Non-pigmented ciliary epithelial cell (primary cell): ENCODE measurements around the gene ENTPD8.

Experiments used
- DNase-seq: peaks from one replicate; pipeline ENCODE4 v3.0.0-alpha.2; 2010; ENCODE audit warnings: low read depth

Gene ENTPD8

GRCh38 chr9:137430723-137431415 lies 10.3 kb downstream of the ENTPD8 start:
- no peak for DNase-seq

GRCh38 chr9:137429974-137430722 lies 11.0 kb downstream of the ENTPD8 start:
- DNase-seq: no peak

- no peak for DNase-seq
Observed at GRCh38 chr9:137429546-137429890, 11.6 kb downstream of the ENTPD8 start.

GRCh38 chr9:137428841-137429545 lies 12.2 kb downstream of the ENTPD8 start:
- no peak for DNase-seq

- DNase-seq: no peak
Observed at GRCh38 chr9:137428311-137428630, 12.9 kb downstream of the ENTPD8 start.

GRCh38 chr9:137427454-137428310 lies 13.5 kb downstream of the ENTPD8 start:
- DNase-seq: no peak

- DNase-seq: no peak
Observed at GRCh38 chr9:137426018-137426681, 15.0 kb downstream of the ENTPD8 start.

- no peak for DNase-seq
Observed at GRCh38 chr9:137423514-137424291, 17.5 kb downstream of the ENTPD8 start.

- DNase-seq: no peak
Observed at GRCh38 chr9:137422604-137423513, 18.3 kb downstream of the ENTPD8 start, which contains the start of the genes EXD3 and NOXA1. Gene EXD3 (minus strand): TSS chr9:137423162. CDS start chr9:137395357, 27,805 bp downstream. Gene NOXA1 (plus strand): TSS chr9:137423393. CDS start chr9:137423530, 137 bp downstream.

- DNase-seq: no peak
Observed at GRCh38 chr9:137421838-137422603, 19.1 kb downstream of the ENTPD8 start.

- DNase-seq: no peak
Observed at GRCh38 chr9:137417161-137418021, 23.8 kb downstream of the ENTPD8 start.

GRCh38 chr9:137416563-137417151 lies 24.5 kb downstream of the ENTPD8 start:
- DNase-seq: no peak

- DNase-seq: no peak
Observed at GRCh38 chr9:137416006-137416562, 25.1 kb downstream of the ENTPD8 start.

- no peak for DNase-seq
Observed at GRCh38 chr9:137415451-137415850, 25.7 kb downstream of the ENTPD8 start.

- DNase-seq: no peak
Observed at GRCh38 chr9:137412431-137412830, 28.7 kb downstream of the ENTPD8 start.

GRCh38 chr9:137411645-137412380 lies 29.3 kb downstream of the ENTPD8 start:
- DNase-seq: peak; percentile 53
